Nephron progenitor cell (in vitro differentiated cells): ENCODE results near the gene ZNF652.

Experiments
- DNase-seq: peaks from one replicate; pipeline ENCODE4 v3.0.0; 2021
- H3K27ac Mint-ChIP-seq: 2 replicates; pipeline ENCODE4 v1.8.0; 2021; ENCODE audit warnings: mild to moderate bottlenecking, moderate library complexity, mixed read lengths
- H3K27me3 Mint-ChIP-seq: 2 replicates; pipeline ENCODE4 v1.8.0; 2021; ENCODE audit warnings: mild to moderate bottlenecking, low read depth, mixed read lengths; ENCODE audit not compliant: poor library complexity
- H3K36me3 Mint-ChIP-seq: 2 replicates; pipeline ENCODE4 v1.8.0; 2021; ENCODE audit warnings: low read depth, mixed read lengths
- H3K4me1 Mint-ChIP-seq: 2 replicates; pipeline ENCODE4 v1.8.0; 2021; ENCODE audit warnings: mixed read lengths
- H3K4me3 Mint-ChIP-seq: 2 replicates; pipeline ENCODE4 v1.8.0; 2021; ENCODE audit warnings: mild to moderate bottlenecking, moderate library complexity, mixed read lengths
- H3K9me3 Mint-ChIP-seq: 2 replicates; pipeline ENCODE4 v1.8.0; 2021; ENCODE audit warnings: mild to moderate bottlenecking, moderate library complexity, mixed read lengths
- TF ChIP-seq, protein P1 (sequence below): fragments of 200-600 bp; sonication (generic); IDR thresholded peaks from 2 replicates; pipeline ENCODE4 v1.5.0; 2021; ENCODE audit warnings: antibody characterized with exemption

The ZNF652 gene

DNA sequence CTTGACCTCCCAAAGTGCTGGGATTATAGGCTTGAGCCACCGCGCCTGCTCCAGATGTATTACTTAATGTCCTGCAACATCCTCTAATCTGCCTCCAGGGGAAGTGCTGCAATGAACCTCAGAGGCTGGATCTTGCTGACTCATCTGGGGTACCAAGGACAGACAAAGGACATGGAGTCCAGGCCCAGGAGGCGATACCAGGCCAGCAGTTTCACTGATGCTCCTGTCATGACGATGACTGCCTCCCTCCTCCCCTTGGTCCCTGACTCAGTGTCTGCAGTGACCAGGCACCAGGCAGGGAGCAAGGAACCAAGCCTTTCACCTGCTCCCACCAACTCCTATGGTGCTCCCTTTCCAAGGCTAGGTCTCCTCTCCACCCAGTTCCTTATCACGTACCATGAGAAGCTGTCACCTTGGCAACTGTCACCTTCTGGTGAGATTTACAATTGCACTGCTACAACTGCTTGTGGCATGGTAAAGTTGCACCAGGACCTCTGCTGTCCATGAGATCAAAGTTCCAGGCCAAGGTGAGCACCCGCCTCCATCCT lies 109.8 kb downstream of the ZNF652 start:
- Mint-ChIP-seq H3K27ac (no peak overlapping the region), H3K4me3 (no peak overlapping the region), H3K36me3 (no peaks in the 10 kb centered on the region), H3K27me3 (peaks cover 11% of the 10 kb centered on the region), H3K4me1 (peaks cover 22% of the 10 kb centered on the region), H3K9me3 (no peaks in the 10 kb centered on the region)
- TF ChIP-seq, protein P1, sequence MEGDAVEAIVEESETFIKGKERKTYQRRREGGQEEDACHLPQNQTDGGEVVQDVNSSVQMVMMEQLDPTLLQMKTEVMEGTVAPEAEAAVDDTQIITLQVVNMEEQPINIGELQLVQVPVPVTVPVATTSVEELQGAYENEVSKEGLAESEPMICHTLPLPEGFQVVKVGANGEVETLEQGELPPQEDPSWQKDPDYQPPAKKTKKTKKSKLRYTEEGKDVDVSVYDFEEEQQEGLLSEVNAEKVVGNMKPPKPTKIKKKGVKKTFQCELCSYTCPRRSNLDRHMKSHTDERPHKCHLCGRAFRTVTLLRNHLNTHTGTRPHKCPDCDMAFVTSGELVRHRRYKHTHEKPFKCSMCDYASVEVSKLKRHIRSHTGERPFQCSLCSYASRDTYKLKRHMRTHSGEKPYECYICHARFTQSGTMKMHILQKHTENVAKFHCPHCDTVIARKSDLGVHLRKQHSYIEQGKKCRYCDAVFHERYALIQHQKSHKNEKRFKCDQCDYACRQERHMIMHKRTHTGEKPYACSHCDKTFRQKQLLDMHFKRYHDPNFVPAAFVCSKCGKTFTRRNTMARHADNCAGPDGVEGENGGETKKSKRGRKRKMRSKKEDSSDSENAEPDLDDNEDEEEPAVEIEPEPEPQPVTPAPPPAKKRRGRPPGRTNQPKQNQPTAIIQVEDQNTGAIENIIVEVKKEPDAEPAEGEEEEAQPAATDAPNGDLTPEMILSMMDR = no peak
- no peak for DNase-seq

DNA sequence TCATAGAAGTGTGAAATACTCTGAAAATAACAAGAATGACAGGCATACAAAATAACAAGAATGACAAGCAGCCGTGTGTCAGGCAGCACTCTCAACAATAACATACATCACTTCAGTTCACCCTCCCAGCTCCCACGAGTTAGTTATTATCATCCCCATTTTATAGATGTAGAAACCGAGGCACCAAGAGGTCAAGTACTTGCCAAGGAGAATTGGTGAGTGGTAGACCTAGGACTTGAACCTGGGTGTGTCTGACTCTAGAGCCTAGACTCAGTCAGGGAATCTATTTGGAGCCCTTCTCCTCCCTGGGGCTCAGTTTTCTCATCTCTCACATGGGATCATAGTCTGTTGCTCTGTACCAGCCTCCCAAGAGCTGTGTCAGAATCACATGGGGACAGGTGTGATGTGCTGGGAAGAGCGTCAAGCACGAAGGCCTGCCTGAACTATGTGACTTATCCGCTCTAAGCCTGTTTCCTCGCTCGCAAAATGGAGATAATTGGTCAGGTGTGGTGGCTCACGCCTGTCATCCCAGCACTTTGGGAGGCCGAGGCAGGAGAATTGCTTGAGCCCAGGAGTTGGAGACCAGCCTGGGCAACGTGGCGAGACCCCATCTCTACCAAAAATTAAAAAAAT lies 112.0 kb downstream of the ZNF652 start:
- Mint-ChIP-seq H3K27ac (no peak overlapping the region), H3K36me3 (no peaks in the 10 kb centered on the region), H3K4me3 (no peak overlapping the region), H3K9me3 (no peaks in the 10 kb centered on the region), H3K4me1 (peaks cover 17% of the 10 kb centered on the region), H3K27me3 (peaks cover 17% of the 10 kb centered on the region)
- TF ChIP-seq, protein P1 = no peak
- no peak for DNase-seq

DNA sequence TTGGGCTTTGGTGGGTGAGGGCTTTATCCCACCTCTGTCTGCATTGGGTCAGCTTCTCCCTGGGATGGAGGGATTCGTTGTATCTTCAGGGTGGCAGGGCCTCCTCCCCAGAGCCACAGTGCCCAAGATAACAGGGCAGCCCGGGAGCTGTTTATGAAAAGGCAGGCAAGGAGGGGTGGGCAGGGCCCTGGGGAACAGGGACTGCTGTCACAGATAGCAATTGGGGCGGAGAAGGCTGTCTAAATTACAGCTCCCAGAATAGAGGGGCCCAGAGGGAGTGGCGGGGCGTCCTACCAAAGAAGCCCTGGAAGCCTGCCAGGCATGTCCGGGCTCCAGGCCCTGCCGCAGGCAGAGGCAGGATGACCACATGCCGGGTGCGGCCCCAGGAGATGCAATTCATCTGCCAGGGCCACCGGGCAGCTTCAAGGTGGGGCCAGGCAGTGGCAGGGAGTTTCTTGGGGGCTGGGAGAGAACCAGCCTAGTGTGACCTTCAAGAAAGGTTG lies 112.7 kb downstream of the ZNF652 start:
- Mint-ChIP-seq H3K4me1 (peaks cover 17% of the 10 kb centered on the region), H3K27ac (peak overlapping the region; percentile 92), H3K36me3 (no peaks in the 10 kb centered on the region), H3K4me3 (no peak overlapping the region), H3K9me3 (no peaks in the 10 kb centered on the region), H3K27me3 (peaks cover 17% of the 10 kb centered on the region)
- DNase-seq = no peak
- TF ChIP-seq, protein P1 = no peak

DNA sequence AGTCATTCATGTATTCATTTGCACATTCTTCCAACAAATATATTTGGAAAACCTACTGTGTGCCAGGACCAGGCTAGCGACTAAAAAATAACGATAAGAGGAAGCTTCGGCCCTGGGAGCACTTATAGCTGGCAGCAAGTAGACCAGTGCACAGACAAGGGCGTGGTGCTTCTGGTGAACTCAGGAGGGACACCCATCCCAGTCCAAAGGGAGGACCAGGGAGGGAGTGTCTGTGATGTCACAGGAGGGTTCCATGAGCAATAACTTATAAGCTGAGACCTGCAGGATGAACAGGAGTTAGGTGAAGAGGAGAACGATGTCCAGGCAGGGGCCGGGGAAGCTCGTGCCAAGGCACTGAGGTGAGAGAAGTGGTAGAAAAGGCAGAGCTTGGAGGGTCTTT lies 114.1 kb downstream of the ZNF652 start:
- no peaks in the 10 kb centered on the region for H3K36me3 Mint-ChIP-seq
- peaks cover 13% of the 10 kb centered on the region for H3K4me1 Mint-ChIP-seq
- DNase-seq = no peak
- TF ChIP-seq, protein P1 = no peak
- no peak overlapping the region for H3K4me3 Mint-ChIP-seq
- H3K9me3 Mint-ChIP-seq = no peaks in the 10 kb centered on the region
- no peak overlapping the region for H3K27ac Mint-ChIP-seq
- H3K27me3 Mint-ChIP-seq = peaks cover 22% of the 10 kb centered on the region

DNA sequence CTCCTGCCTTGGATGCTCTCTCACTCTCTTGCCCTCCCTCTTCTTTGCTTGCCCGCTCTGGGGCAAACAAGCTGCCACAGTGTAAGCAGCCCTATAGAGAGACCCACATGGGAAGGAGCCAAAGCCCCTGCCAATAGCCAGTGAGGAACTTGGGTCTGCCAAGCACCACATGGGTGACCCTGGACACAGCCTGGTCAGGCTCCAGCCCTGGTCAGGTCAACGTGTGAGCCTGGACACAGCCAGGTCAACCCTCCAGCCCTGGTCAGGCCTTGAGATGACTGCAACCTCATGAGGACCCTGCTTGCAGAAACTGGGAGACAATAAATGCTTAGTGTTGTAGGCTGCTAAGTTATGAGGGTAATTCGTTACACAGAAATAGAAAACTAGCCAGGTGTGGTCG lies 117.2 kb downstream of the ZNF652 start:
- DNase-seq = no peak
- H3K4me1 Mint-ChIP-seq = peaks cover 6% of the 10 kb centered on the region
- H3K4me3 Mint-ChIP-seq = no peak overlapping the region
- no peak overlapping the region for H3K27ac Mint-ChIP-seq
- H3K9me3 Mint-ChIP-seq = no peaks in the 10 kb centered on the region
- peaks cover 17% of the 10 kb centered on the region for H3K27me3 Mint-ChIP-seq
- TF ChIP-seq, protein P1 = no peak
- H3K36me3 Mint-ChIP-seq = no peaks in the 10 kb centered on the region
